Spleen (tissue), 11 donors: ENCODE results near the gene SEC24D. TPM values are rescaled to one million over a fixed set of nuclear protein-coding genes. Genes with fewer than 3 reads are reported as not detected.

Experiments
- DNase-seq: peaks from one replicate; pipeline ENCODE4 v3.0.0-alpha.2; 2020
- H3K27ac ChIP-seq, 8 donors: fragments of 200-600 bp; sonication (generic) in 7 of 8; 1 replicate in 4 of 8; 2 replicates in 4 of 8; pipeline versions ENCODE4 v1.5.0 to v1.8.0; 2016 to 2021; ENCODE audit warnings: inconsistent platforms in 4 of 8, mild to moderate bottlenecking in 4 of 8, moderate library complexity in 1 of 8
- H3K27me3 ChIP-seq, 7 donors: fragments of 200-600 bp; sonication (generic) in 6 of 7; replicated peaks in 1 of 7; 1 replicate in 4 of 7; 2 replicates in 3 of 7; pipeline versions ENCODE4 v1.5.0 to v1.8.0; 2016 to 2021; ENCODE audit warnings: inconsistent platforms in 3 of 7, mild to moderate bottlenecking in 1 of 7
- H3K36me3 ChIP-seq, 6 donors: fragments of 200-600 bp; sonication (generic) in 5 of 6; 1 replicate in 4 of 6; 2 replicates in 2 of 6; pipeline versions ENCODE4 v1.5.0 to v1.8.0; 2016 to 2021; ENCODE audit warnings: inconsistent platforms in 2 of 6
- H3K4me1 ChIP-seq, 6 donors: fragments of 200-600 bp; sonication (generic) in 5 of 6; 1 replicate in 3 of 6; 2 replicates in 3 of 6; pipeline versions ENCODE4 v1.5.0 to v1.8.0; 2016 to 2021; ENCODE audit warnings: inconsistent platforms in 3 of 6
- H3K4me3 ChIP-seq, 8 donors: fragments of 200-600 bp; sonication (generic) in 7 of 8; 1 replicate in 4 of 8; 2 replicates in 4 of 8; pipeline versions ENCODE4 v1.5.0 to v1.8.0; 2016 to 2021; ENCODE audit warnings: inconsistent platforms in 4 of 8, mild to moderate bottlenecking in 4 of 8, moderate library complexity in 2 of 8
- H3K9me3 ChIP-seq, 8 donors: fragments of 200-600 bp; sonication (generic) in 7 of 8; 1 replicate in 4 of 8; 2 replicates in 4 of 8; pipeline versions ENCODE4 v1.5.0 to v1.8.0; 2016 to 2021; ENCODE audit warnings: inconsistent platforms in 4 of 8
- POLR2A ChIP-seq, 3 donors: fragments of 450-650 bp; IDR thresholded peaks; one replicate each; pipeline ENCODE4 v1.5.1; 2017; ENCODE audit warnings: antibody characterized with exemption in 3 of 3, mild to moderate bottlenecking in 1 of 3
- POLR2AphosphoS5 ChIP-seq, 3 donors: sonication (generic); formaldehyde crosslinking; IDR thresholded peaks; one replicate each; pipeline ENCODE4 v1.5.1; 2017; ENCODE audit warnings: antibody characterized with exemption in 3 of 3
- WGBS, 5 donors: extraction: QIAGEN DNeasy Blood & Tissue Kit in 3 of 5; methylation state at CpG; one replicate each; pipeline versions ENCODE4 v1.1.5 to v1.1.7; 2013 to 2018; 5-methylcytosine and 5-hydroxymethylcytosine counted together
- intact Hi-C: fragments of 100-400 bp; cut with DNase I; formaldehyde crosslinking; loops from one replicate; pipeline ENCODE4 v1.15.0; 2023; ENCODE audit warnings: low total_unique reads
- polyA plus RNA-seq, 3 donors: library from polyadenylated mRNA; stranded (reverse); fragments of 200-250 nt; gene quantifications; one replicate each; pipeline ENCODE4 v1.2.1, GENCODE V29; 2013
- total RNA-seq, 7 donors: library from RNA; depleted of rRNA in 3 of 7; stranded (reverse); fragments of >200 nt in 3 of 7; fragmentation: NEBNext Ultra II Directional in 4 of 7; extraction: Animal tissue kit (Norgen Biotek cat#: 25700) in 4 of 7; gene quantifications; one replicate each; pipeline versions ENCODE4 v1.1.0 to v1.2.1, GENCODE V29; 2016 to 2021
- TF ChIP-seq, protein P1 (sequence below), 11 experiments: fragments of 200-600 bp in 7 of 11; fragments of 450-650 bp in 4 of 11; sonication (generic) in 4 of 11; IDR thresholded peaks in 8 of 11; conservative IDR thresholded peaks in 3 of 11; 1 replicate in 7 of 11; 2 replicates in 4 of 11; pipeline versions ENCODE4 v1.4.0 to v1.8.0; 2016 to 2021; ENCODE audit warnings: antibody characterized with exemption in 11 of 11, inconsistent platforms in 4 of 11, mild to moderate bottlenecking in 1 of 11
- donor health status: healthy with polysubstance abuse.
- donor health status: DM: no; HTN: no; CAD: no; lungs with moderate emphysema.
- donor health status: DM: no; HTN: no; CAD: no.
- donor health status: Bipolar disorder and iron deficiency.
- donor health status: healthy.
- donor health status: DM: no; HTN: no; CAD: no.
- donor health status: DM: yes; HTN: yes; CAD: no.

SEC24D gene
- total and polyA plus RNA-seq, 10 donors = 5.2 to 75.8 (median 55.2) TPM

DNA sequence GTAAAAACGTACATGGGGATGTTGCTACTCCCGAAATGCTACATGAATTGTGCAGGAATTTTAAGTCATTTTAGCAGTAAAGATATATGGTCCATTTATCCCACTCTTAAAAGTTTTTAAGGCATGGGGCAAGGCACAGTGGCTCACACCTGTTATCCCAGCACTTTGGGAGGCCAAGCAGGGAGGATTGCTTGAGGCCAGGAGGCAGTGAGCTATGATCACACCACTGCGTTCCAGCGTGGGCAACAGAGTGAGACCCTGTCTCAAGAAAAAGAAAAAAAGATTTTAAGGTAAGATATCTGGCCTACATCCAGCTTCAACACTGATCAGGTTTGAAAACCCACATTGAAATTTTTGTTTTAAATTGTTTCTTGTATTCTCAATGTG, 1.2 kb upstream of the SEC24D start:
- intact Hi-C loops = no loop called here
- TF ChIP-seq POLR2AphosphoS5 (IDR thresholded peaks at IDR 0.05) (no peak), POLR2A (IDR thresholded peaks at IDR 0.05) (no peak)
- TF ChIP-seq, protein P1, sequence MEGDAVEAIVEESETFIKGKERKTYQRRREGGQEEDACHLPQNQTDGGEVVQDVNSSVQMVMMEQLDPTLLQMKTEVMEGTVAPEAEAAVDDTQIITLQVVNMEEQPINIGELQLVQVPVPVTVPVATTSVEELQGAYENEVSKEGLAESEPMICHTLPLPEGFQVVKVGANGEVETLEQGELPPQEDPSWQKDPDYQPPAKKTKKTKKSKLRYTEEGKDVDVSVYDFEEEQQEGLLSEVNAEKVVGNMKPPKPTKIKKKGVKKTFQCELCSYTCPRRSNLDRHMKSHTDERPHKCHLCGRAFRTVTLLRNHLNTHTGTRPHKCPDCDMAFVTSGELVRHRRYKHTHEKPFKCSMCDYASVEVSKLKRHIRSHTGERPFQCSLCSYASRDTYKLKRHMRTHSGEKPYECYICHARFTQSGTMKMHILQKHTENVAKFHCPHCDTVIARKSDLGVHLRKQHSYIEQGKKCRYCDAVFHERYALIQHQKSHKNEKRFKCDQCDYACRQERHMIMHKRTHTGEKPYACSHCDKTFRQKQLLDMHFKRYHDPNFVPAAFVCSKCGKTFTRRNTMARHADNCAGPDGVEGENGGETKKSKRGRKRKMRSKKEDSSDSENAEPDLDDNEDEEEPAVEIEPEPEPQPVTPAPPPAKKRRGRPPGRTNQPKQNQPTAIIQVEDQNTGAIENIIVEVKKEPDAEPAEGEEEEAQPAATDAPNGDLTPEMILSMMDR (IDR thresholded peaks at IDR 0.05 in 8 of 11, conservative IDR thresholded peaks at IDR 0.05 in 3 of 11) = no peak
- DNase-seq = no peak
- 71 to 91% (median 86%) methylated on average over 4 of the region's 4 CpGs for WGBS, 5 donors
- H3K4me1 ChIP-seq = peaks cover 9 to 40% (median 31%) of the 10 kb centered on the region in 6 donors
- H3K9me3 ChIP-seq = no peaks in the 10 kb centered on the region
- H3K27me3 ChIP-seq = no peaks in the 10 kb centered on the region
- H3K27ac ChIP-seq = no peak overlapping the region
- H3K4me3 ChIP-seq = peak overlapping the region in 2 of 8 donors; percentile 82 to 99
- peaks cover 0 to 16% (median 12%) of the 10 kb centered on the region in 6 donors for H3K36me3 ChIP-seq

DNA sequence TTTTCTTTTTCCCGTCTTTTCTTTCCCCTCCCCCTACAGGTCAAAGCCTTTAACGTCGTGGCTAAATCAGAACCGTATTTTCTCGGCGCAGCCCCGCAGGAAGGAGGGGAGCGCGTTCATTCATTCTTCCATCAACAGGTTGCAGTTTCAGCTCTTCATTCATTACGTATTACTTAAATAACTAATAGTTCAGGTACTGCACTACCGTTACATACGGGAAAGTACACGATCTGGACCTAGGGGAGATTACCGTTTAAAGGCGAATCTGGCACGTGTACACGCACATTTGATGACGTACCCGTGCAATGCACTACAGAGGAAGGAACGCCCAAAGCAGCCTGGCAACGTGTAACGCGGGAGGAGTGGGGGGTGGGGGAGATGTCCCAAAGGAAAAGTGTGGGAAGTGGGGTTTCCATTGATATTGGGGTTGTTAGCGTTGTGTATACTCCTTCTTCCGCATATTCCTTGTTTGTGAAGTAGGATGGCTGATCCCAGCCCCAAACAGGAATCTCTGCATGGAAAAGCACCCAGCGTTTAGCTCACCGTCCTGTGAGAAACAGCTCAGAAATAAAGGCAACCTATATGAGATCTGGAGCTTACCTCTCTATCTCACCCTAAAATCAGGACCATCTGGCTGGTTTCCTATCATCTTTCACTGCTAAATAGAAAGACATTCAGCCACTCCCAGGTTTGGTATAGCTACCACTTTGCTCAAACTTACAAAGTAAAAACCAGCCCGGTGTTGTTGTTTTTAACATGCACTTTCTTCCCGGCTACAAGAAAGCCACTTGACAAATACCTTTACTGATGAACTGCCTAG, 585 bp upstream of the SEC24D start:
- H3K27ac ChIP-seq = peak overlapping the region; percentile 86 to 98 (median 96)
- WGBS, 5 donors = 4 to 6% (median 5%) methylated on average over 29 of the region's 29 CpGs

DNA sequence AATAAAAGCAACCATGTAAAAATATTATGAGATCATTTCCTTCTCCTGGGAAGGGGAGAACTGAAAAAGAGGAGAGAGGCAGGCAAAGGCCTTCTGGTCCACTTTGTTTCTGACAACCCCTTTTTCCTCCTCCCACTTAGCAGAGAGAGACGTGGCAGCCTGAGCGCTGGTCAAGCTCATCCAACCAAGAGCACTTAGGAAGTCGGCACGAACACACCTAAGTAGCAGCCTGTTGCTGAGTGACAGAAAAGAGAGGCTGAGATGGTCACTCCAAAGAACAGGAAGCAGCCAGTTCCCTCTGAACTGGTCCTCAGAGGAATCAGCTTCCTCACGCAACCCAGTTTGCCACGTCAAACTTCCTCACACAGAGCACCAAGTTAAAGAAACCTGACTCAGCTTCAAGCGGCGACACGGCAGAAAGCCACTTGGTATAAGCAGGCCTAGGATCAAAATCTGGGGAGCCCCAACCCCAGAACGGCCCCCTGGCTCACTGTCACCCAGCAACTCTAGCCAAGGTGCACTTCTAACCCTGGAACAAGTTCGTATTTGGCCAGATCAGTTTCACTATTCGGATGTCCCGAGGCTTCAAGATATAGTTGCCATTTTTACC, 861 bp downstream of the SEC24D start:
- peak; percentile 87 for DNase-seq
- WGBS, 5 donors = 0 to 1% (median 1%) methylated on average over 13 of the region's 13 CpGs
- peak overlapping the region; percentile 86 to 98 (median 96) for H3K27ac ChIP-seq
- intact Hi-C loops = no loop called here
- H3K4me3 ChIP-seq = peak overlapping the region; percentile 82 to 99 (median 95)
- peaks cover 9 to 58% (median 44%) of the 10 kb centered on the region in 6 donors for H3K4me1 ChIP-seq
- TF ChIP-seq POLR2A (IDR thresholded peaks at IDR 0.05) (no peak), POLR2AphosphoS5 (IDR thresholded peaks at IDR 0.05) (peak in 2 of 3 donors; percentile 57 to 77)
- TF ChIP-seq, protein P1 (IDR thresholded peaks at IDR 0.05 in 8 of 11, conservative IDR thresholded peaks at IDR 0.05 in 3 of 11) = no peak
- H3K27me3 ChIP-seq = no peaks in the 10 kb centered on the region
- peaks cover 0 to 37% (median 21%) of the 10 kb centered on the region in 6 donors for H3K36me3 ChIP-seq
- no peaks in the 10 kb centered on the region for H3K9me3 ChIP-seq

More for the DNA sequence above, 585 bp upstream of the SEC24D start:
- Histone ChIP-seq H3K9me3 (no peaks in the 10 kb centered on the region), H3K27me3 (no peaks in the 10 kb centered on the region), H3K4me3 (peak overlapping the region; percentile 82 to 99 (median 95)), H3K4me1 (peaks cover 9 to 46% (median 37%) of the 10 kb centered on the region in 6 donors), H3K36me3 (peaks cover 0 to 22% (median 17%) of the 10 kb centered on the region in 6 donors)
- intact Hi-C loops = no loop called here
- DNase-seq = peak; percentile 83
- no peak for TF ChIP-seq POLR2A (IDR thresholded peaks at IDR 0.05)
- TF ChIP-seq POLR2AphosphoS5 (IDR thresholded peaks at IDR 0.05) = no peak
- TF ChIP-seq, protein P1 (IDR thresholded peaks at IDR 0.05 in 8 of 11, conservative IDR thresholded peaks at IDR 0.05 in 3 of 11) = no peak

DNA sequence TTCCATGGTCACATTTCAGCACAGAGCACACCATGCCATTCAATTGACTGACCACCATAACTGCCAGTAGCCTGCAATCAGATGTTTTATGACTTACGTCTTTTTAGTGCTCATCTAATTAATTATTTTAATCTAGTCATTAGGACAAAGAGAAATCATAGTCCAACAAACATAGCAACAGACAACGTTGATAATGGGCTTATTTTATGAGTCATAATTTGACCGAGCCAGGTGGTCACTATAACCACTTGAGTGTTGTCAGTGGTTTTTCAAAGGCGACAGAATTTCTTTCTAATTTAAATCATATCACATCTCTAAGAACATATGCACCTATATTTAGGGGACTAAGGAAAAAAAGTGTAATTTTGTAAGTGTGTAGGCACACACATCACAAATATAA, 1.9 kb downstream of the SEC24D start:
- H3K36me3 ChIP-seq = peaks cover 0 to 47% (median 28%) of the 10 kb centered on the region in 6 donors
- H3K27me3 ChIP-seq = no peaks in the 10 kb centered on the region
- H3K4me1 ChIP-seq = peaks cover 9 to 63% (median 46%) of the 10 kb centered on the region in 6 donors
- no peak for DNase-seq
- TF ChIP-seq POLR2AphosphoS5 (IDR thresholded peaks at IDR 0.05) = no peak
- TF ChIP-seq POLR2A (IDR thresholded peaks at IDR 0.05) = no peak
- TF ChIP-seq, protein P1 (IDR thresholded peaks at IDR 0.05 in 8 of 11, conservative IDR thresholded peaks at IDR 0.05 in 3 of 11) = no peak
- no peaks in the 10 kb centered on the region for H3K9me3 ChIP-seq
- peak overlapping the region in 3 of 8 donors; percentile 94 to 98 (median 98) for H3K27ac ChIP-seq
- intact Hi-C loops = no loop called here
- WGBS, 5 donors = 62 to 81% (median 76%) methylated on average over 4 of the region's 4 CpGs
- peak overlapping the region in 2 of 8 donors; percentile 90 to 99 for H3K4me3 ChIP-seq
